Trophoblast cell (in vitro differentiated cells and primary cell): ENCODE results near the gene APAF1.
A peak's percentile ranks its signal among the peaks of the same experiment; 100 is the strongest.

Experiments used
- DNase-seq, 2 donors: peaks; one replicate each; pipeline ENCODE4 v3.0.0-alpha.2; 2016
- H2AFZ ChIP-seq: 2 replicates; pipeline ENCODE4 v1.6.1; 2013; ENCODE audit warnings: low read length, moderate library complexity, mild to moderate bottlenecking; ENCODE audit not compliant: insufficient read depth, poor library complexity
- H2AK5ac ChIP-seq: 2 replicates; pipeline ENCODE4 v1.6.1; 2013; ENCODE audit warnings: mild to moderate bottlenecking, low read length
- H2BK120ac ChIP-seq: 2 replicates; pipeline ENCODE4 v1.6.1; 2013; ENCODE audit warnings: low read length, mild to moderate bottlenecking, moderate library complexity; ENCODE audit not compliant: insufficient read depth, poor library complexity
- H2BK12ac ChIP-seq: 2 replicates; pipeline ENCODE4 v1.6.1; 2013; ENCODE audit warnings: mild to moderate bottlenecking, low read length, moderate library complexity
- H2BK5ac ChIP-seq: 2 replicates; pipeline ENCODE4 v1.6.1; 2013; ENCODE audit warnings: low read length, low read depth, moderate library complexity, mild to moderate bottlenecking; ENCODE audit not compliant: poor library complexity
- H3K14ac ChIP-seq: 2 replicates; pipeline ENCODE4 v1.6.1; 2013; ENCODE audit warnings: mild to moderate bottlenecking, low read length
- H3K18ac ChIP-seq: 2 replicates; pipeline ENCODE4 v1.6.1; 2013; ENCODE audit warnings: mild to moderate bottlenecking, low read length
- H3K23ac ChIP-seq: 2 replicates; pipeline ENCODE4 v1.6.1; 2013; ENCODE audit warnings: low read length
- H3K27ac ChIP-seq: 2 replicates; pipeline ENCODE4 v1.5.1; 2013; ENCODE audit warnings: low read depth, mild to moderate bottlenecking, inconsistent platforms, low read length, moderate library complexity
- H3K27me3 ChIP-seq: 2 replicates; pipeline ENCODE4 v1.6.1; 2013; ENCODE audit warnings: inconsistent platforms, mild to moderate bottlenecking, low read length, moderate library complexity; ENCODE audit not compliant: insufficient read depth
- H3K36me3 ChIP-seq, 2 experiments: 1 replicate in 1 of 2; 2 replicates in 1 of 2; pipeline ENCODE4 v1.6.1; 2013; ENCODE audit warnings: low read length in 2 of 2, mild to moderate bottlenecking in 2 of 2, moderate library complexity in 1 of 2; ENCODE audit not compliant: insufficient read depth in 2 of 2, control insufficient read depth in 1 of 2
- H3K4ac ChIP-seq: 2 replicates; pipeline ENCODE4 v1.6.1; 2013; ENCODE audit warnings: low read depth, mild to moderate bottlenecking, low read length, moderate library complexity
- H3K4me1 ChIP-seq, 2 experiments: 1 replicate in 1 of 2; 2 replicates in 1 of 2; pipeline ENCODE4 v1.6.1; 2013; ENCODE audit warnings: low read length in 2 of 2, mild to moderate bottlenecking in 2 of 2, moderate library complexity in 1 of 2; ENCODE audit not compliant: insufficient read depth in 2 of 2, control insufficient read depth in 1 of 2
- H3K4me2 ChIP-seq: 2 replicates; pipeline ENCODE4 v1.6.1; 2013; ENCODE audit warnings: inconsistent platforms, mild to moderate bottlenecking, low read length, moderate library complexity
- H3K4me3 ChIP-seq: 2 replicates; pipeline ENCODE4 v1.5.1; 2013; ENCODE audit warnings: mild to moderate bottlenecking, low read depth, low read length, inconsistent platforms
- H3K79me1 ChIP-seq: one replicate; pipeline ENCODE4 v1.6.1; 2013; ENCODE audit warnings: low read length
- H3K79me2 ChIP-seq: 2 replicates; pipeline ENCODE4 v1.6.1; 2013; ENCODE audit warnings: low read length, mild to moderate bottlenecking; ENCODE audit not compliant: control insufficient read depth, insufficient read depth, poor library complexity
- H3K9ac ChIP-seq: 2 replicates; pipeline ENCODE4 v1.6.1; 2013; ENCODE audit warnings: mild to moderate bottlenecking, low read length
- H3K9me3 ChIP-seq: 2 replicates; pipeline ENCODE4 v1.6.1; 2013; ENCODE audit warnings: low read depth, mild to moderate bottlenecking, control low read depth, inconsistent platforms, low read length; ENCODE audit not compliant: insufficient read depth
- H4K12ac ChIP-seq: 2 replicates; pipeline ENCODE4 v1.6.1; 2013; ENCODE audit warnings: low read depth, mild to moderate bottlenecking, low read length, moderate library complexity
- H4K8ac ChIP-seq: 2 replicates; pipeline ENCODE4 v1.6.1; 2013; ENCODE audit warnings: low read depth, mild to moderate bottlenecking, low read length, moderate library complexity
- H4K91ac ChIP-seq: one replicate; pipeline ENCODE4 v1.6.1; 2013; ENCODE audit warnings: low read depth, mild to moderate bottlenecking, low read length, moderate library complexity
- WGBS: extraction: QIAGEN DNeasy Blood & Tissue Kit; methylation state at CpG from one replicate; pipeline ENCODE4 v1.1.7; 2013; ENCODE audit warnings: missing lambda C conversion rate; ENCODE audit not compliant: insufficient read length, insufficient coverage; ENCODE audit errors: extremely low coverage; 5-methylcytosine and 5-hydroxymethylcytosine counted together

The APAF1 gene

GRCh38 chr12:98740751-98741150 lies 95.7 kb downstream of the APAF1 start:
- no peak overlapping the region for H3K27ac ChIP-seq
- no peak overlapping the region for H2BK120ac ChIP-seq
- no CpG with 5 or more reads among the region's 1 CpG for WGBS
- no peak overlapping the region for H2AFZ ChIP-seq
- no peak overlapping the region for H3K23ac ChIP-seq
- no peaks in the 10 kb centered on the region for H3K9me3 ChIP-seq
- H3K79me2 ChIP-seq = no peaks in the 10 kb centered on the region
- H4K8ac ChIP-seq = no peak overlapping the region
- H3K18ac ChIP-seq = no peak overlapping the region
- no peak overlapping the region for H3K9ac ChIP-seq
- H3K79me1 ChIP-seq = no peaks in the 10 kb centered on the region
- peaks cover 0 to under 1% of the 10 kb centered on the region in 2 experiments for H3K4me1 ChIP-seq
- H2AK5ac ChIP-seq = no peak overlapping the region
- H2BK5ac ChIP-seq = no peak overlapping the region
- H3K27me3 ChIP-seq = no peaks in the 10 kb centered on the region
- no peak overlapping the region for H3K14ac ChIP-seq
- peaks cover 0 to 2% of the 10 kb centered on the region in 2 experiments for H3K36me3 ChIP-seq
- no peak overlapping the region for H4K91ac ChIP-seq
- DNase-seq = no peak
- no peak overlapping the region for H2BK12ac ChIP-seq
- no peak overlapping the region for H4K12ac ChIP-seq
- H3K4me3 ChIP-seq = no peak overlapping the region
- no peak overlapping the region for H3K4ac ChIP-seq
- no peak overlapping the region for H3K4me2 ChIP-seq

- Histone ChIP-seq H3K27me3 (peaks cover under 1% of the 10 kb centered on the region), H3K23ac (no peak overlapping the region), H4K8ac (no peak overlapping the region), H3K9ac (no peak overlapping the region), H3K79me1 (no peaks in the 10 kb centered on the region), H4K91ac (no peak overlapping the region), H3K14ac (no peak overlapping the region), H3K79me2 (no peaks in the 10 kb centered on the region), H3K4ac (no peak overlapping the region), H3K27ac (no peak overlapping the region), H2BK120ac (no peak overlapping the region), H2AK5ac (no peak overlapping the region), H4K12ac (no peak overlapping the region), H3K4me1 (peaks cover 0 to 3% of the 10 kb centered on the region in 2 experiments), H2BK12ac (no peak overlapping the region), H2AFZ (no peak overlapping the region), H3K9me3 (no peaks in the 10 kb centered on the region), H3K18ac (no peak overlapping the region), H3K36me3 (no peaks in the 10 kb centered on the region), H3K4me3 (no peak overlapping the region), H2BK5ac (no peak overlapping the region), H3K4me2 (no peak overlapping the region)
- WGBS = no CpG with 5 or more reads among the region's 4 CpGs
- DNase-seq = no peak
Observed at GRCh38 chr12:98741196-98741555, 96.1 kb downstream of the APAF1 start.

- no peak overlapping the region for H2BK120ac ChIP-seq
- WGBS = no CpG with 5 or more reads among the region's 12 CpGs
- H4K12ac ChIP-seq = no peak overlapping the region
- H2AFZ ChIP-seq = no peak overlapping the region
- no peak overlapping the region for H3K27ac ChIP-seq
- no peak overlapping the region for H3K4ac ChIP-seq
- H2AK5ac ChIP-seq = no peak overlapping the region
- H3K36me3 ChIP-seq = no peaks in the 10 kb centered on the region
- peaks cover 0 to 3% of the 10 kb centered on the region in 2 experiments for H3K4me1 ChIP-seq
- no peak overlapping the region for H3K4me2 ChIP-seq
- no peak overlapping the region for H4K8ac ChIP-seq
- no peak overlapping the region for H3K18ac ChIP-seq
- no peak overlapping the region for H3K23ac ChIP-seq
- no peak overlapping the region for H3K14ac ChIP-seq
- no peak overlapping the region for H4K91ac ChIP-seq
- no peak overlapping the region for H3K9ac ChIP-seq
- no peak overlapping the region for H2BK5ac ChIP-seq
- no peaks in the 10 kb centered on the region for H3K79me2 ChIP-seq
- H3K27me3 ChIP-seq = peaks cover 3% of the 10 kb centered on the region
- DNase-seq = no peak
- H3K79me1 ChIP-seq = no peaks in the 10 kb centered on the region
- no peak overlapping the region for H3K4me3 ChIP-seq
- H2BK12ac ChIP-seq = no peak overlapping the region
- H3K9me3 ChIP-seq = no peaks in the 10 kb centered on the region
Observed at GRCh38 chr12:98741556-98742265, 96.6 kb downstream of the APAF1 start.

GRCh38 chr12:98743362-98743953 lies 98.4 kb downstream of the APAF1 start:
- no CpG with 5 or more reads among the region's 4 CpGs for WGBS
- H2BK5ac ChIP-seq = no peak overlapping the region
- H3K9ac ChIP-seq = no peak overlapping the region
- no peaks in the 10 kb centered on the region for H3K79me1 ChIP-seq
- no peak overlapping the region for H4K12ac ChIP-seq
- no peak overlapping the region for H3K4me2 ChIP-seq
- DNase-seq = peak in 1 of 2 donors; percentile 30
- no peak overlapping the region for H4K8ac ChIP-seq
- H3K79me2 ChIP-seq = no peaks in the 10 kb centered on the region
- no peak overlapping the region for H4K91ac ChIP-seq
- H2AK5ac ChIP-seq = no peak overlapping the region
- no peak overlapping the region for H3K4ac ChIP-seq
- H3K27me3 ChIP-seq = peaks cover 3% of the 10 kb centered on the region
- H3K4me1 ChIP-seq = peaks cover 0 to 3% of the 10 kb centered on the region in 2 experiments
- no peaks in the 10 kb centered on the region for H3K9me3 ChIP-seq
- H3K23ac ChIP-seq = no peak overlapping the region
- H3K27ac ChIP-seq = no peak overlapping the region
- H3K36me3 ChIP-seq = no peaks in the 10 kb centered on the region
- no peak overlapping the region for H3K4me3 ChIP-seq
- no peak overlapping the region for H2AFZ ChIP-seq
- H2BK12ac ChIP-seq = no peak overlapping the region
- H2BK120ac ChIP-seq = no peak overlapping the region
- no peak overlapping the region for H3K14ac ChIP-seq
- H3K18ac ChIP-seq = no peak overlapping the region
